Measurements from ENCODE around the gene SHANK2. TPM values are rescaled to one million over a fixed set of nuclear protein-coding genes. Genes with fewer than 3 reads are reported as not detected.

SHANK2 gene
- total RNA-seq, 1 donor from 2014 or later = 0.03 TPM

DNA sequence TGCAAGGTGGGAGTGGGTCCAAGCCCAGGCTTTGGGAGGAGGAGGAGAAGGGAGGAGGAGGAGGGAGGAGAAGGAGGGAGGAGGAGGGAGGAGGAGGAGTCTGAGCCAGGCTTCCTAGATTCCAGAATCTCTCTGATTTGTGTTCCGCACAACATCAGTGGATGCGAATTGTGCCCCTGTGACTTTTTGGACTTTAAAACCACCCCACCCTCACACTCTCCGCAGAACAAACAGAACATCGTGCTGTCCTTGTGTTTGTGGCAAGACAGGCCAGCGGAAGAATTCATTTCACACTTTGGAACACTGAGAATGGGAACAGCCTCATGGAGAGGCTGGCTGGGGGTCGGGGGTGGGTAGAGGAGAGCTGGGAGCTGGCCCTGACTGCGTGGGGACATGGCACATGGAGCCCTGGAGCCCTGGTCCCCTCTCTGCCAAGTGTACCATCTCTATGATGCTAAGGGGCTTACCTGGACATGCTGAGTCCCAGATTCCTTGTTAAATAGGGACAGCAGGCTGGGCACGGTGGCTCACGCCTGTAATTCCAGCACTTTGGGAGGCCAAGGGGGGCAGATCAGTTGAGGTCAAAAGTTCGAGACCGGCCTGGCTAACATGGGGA lies 16.4 kb upstream of the SHANK2 start:
- H3K9me3 Mint-ChIP-seq (ENCODE audit: unreplicated experiment) = peaks cover 5% of the 10 kb centered on the region
- H3K27ac Mint-ChIP-seq (ENCODE audit: unreplicated experiment) = no peak overlapping the region
- no peaks in the 10 kb centered on the region for H3K36me3 Mint-ChIP-seq (ENCODE audit: unreplicated experiment)
- H3K27me3 Mint-ChIP-seq (ENCODE audit: unreplicated experiment) = peaks cover 30% of the 10 kb centered on the region
- no peak overlapping the region for H3K4me3 Mint-ChIP-seq (ENCODE audit: unreplicated experiment)
- DNase-seq (ENCODE audit: extremely low spot score, unreplicated experiment) = peak; percentile 66
- no peaks in the 10 kb centered on the region for H3K4me1 Mint-ChIP-seq (ENCODE audit: unreplicated experiment)
- TF ChIP-seq, protein P1, sequence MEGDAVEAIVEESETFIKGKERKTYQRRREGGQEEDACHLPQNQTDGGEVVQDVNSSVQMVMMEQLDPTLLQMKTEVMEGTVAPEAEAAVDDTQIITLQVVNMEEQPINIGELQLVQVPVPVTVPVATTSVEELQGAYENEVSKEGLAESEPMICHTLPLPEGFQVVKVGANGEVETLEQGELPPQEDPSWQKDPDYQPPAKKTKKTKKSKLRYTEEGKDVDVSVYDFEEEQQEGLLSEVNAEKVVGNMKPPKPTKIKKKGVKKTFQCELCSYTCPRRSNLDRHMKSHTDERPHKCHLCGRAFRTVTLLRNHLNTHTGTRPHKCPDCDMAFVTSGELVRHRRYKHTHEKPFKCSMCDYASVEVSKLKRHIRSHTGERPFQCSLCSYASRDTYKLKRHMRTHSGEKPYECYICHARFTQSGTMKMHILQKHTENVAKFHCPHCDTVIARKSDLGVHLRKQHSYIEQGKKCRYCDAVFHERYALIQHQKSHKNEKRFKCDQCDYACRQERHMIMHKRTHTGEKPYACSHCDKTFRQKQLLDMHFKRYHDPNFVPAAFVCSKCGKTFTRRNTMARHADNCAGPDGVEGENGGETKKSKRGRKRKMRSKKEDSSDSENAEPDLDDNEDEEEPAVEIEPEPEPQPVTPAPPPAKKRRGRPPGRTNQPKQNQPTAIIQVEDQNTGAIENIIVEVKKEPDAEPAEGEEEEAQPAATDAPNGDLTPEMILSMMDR (IDR thresholded peaks at IDR 0.05) = no peak

DNA sequence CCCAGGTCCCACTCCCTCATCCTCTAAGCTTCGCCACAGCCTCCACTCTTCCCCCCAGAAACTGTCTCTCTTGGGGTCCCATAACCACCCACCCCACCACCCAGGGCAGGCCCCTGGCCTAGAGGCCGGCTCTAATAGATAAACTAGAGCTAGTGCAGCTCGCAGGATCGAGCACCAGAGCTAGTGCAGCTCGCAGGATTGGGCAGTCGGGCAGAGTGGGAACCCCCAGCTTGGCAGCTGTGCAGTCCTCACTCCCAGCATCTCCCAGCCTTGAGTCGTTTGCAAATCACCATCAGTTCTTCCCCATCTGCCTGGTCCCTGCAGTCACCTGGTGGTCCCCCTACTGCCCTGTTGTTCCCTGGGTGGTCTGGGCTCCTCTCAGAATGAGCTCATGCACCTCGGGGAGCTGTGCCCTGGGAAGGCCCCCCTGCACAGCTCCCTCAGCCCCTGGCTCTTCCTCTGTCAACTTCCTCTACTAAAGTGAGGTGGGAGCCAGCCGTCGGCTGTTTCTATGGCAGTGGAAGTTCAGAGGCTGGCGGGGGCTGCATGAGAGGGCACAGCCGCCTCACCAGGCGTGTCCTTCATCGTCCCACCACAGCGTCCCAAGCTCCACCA lies 15.5 kb upstream of the SHANK2 start:
- TF ChIP-seq, protein P1 (IDR thresholded peaks at IDR 0.05) = no peak
- peak; percentile 79 for DNase-seq (ENCODE audit: extremely low spot score, unreplicated experiment)
- no peak overlapping the region for H3K27ac Mint-ChIP-seq (ENCODE audit: unreplicated experiment)
- no peaks in the 10 kb centered on the region for H3K9me3 Mint-ChIP-seq (ENCODE audit: unreplicated experiment)
- H3K36me3 Mint-ChIP-seq (ENCODE audit: unreplicated experiment) = no peaks in the 10 kb centered on the region
- H3K4me1 Mint-ChIP-seq (ENCODE audit: unreplicated experiment) = no peaks in the 10 kb centered on the region
- H3K4me3 Mint-ChIP-seq (ENCODE audit: unreplicated experiment) = no peak overlapping the region
- peaks cover 35% of the 10 kb centered on the region for H3K27me3 Mint-ChIP-seq (ENCODE audit: unreplicated experiment)

DNA sequence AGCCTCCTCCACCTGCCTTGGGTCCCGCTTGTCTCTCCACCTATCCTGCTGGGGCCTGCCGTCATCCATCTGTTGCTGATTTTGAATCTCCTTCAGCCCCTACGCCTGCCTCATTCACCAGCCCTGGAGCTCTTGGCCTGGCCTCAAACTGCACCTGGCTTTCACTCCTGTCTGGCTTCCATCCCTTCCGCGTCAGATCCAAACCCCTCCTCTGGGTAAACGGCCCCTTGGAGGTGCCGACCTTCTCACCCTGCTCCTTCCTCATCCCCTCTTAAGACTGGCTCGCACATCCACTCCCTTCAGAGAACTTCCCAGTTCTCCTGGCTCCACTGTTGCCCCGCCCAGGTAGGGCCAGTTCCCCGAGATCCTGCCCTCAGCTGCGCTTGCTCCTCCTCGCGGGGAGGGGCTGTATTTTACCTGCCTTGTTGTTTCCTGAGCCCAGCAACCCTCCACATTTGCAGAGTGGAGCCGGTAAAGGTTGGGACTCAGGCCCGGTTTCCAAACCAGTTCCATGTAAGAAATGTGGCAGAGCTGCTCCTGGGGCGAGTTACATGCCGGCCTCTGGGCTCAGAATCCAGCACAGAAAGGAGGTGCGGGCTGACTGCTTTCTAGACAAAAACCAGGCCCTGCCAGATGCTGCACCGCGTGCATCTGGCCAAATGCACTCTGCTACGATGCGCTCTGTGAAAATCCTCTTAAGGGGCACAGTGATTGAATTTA lies 13.9 kb upstream of the SHANK2 start:
- Mint-ChIP-seq H3K4me1 (ENCODE audit: unreplicated experiment) (no peaks in the 10 kb centered on the region), H3K27ac (ENCODE audit: unreplicated experiment) (no peak overlapping the region), H3K9me3 (ENCODE audit: unreplicated experiment) (no peaks in the 10 kb centered on the region), H3K36me3 (ENCODE audit: unreplicated experiment) (no peaks in the 10 kb centered on the region), H3K4me3 (ENCODE audit: unreplicated experiment) (no peak overlapping the region), H3K27me3 (ENCODE audit: unreplicated experiment) (peaks cover 41% of the 10 kb centered on the region)
- DNase-seq (ENCODE audit: extremely low spot score, unreplicated experiment) = no peak
- TF ChIP-seq, protein P1 (IDR thresholded peaks at IDR 0.05) = no peak

DNA sequence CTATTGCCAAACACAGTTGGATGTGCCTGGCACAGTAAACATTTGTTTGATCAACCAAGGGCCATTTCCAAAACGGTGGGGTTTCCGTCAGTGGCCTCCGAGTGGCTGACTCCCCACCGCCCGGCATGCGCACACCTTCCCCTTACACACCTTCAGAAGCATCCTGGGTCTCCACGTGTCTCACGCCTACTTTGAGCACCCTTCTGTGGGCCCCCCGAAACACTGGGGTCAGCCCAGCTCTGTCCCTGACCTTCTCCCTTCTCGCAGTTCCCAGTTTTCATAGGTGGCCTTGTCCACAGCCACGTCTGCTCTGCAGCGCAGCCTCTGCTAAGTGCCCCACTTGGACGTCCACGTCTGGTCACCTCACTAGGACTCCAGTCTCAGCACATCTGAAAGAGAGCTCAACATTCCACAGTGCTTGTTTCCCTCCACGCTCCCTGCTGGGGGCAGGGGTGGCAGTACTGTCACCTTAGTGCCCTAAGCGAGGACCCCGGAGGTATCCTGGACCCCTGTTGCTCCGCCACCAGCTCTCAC lies 13.2 kb upstream of the SHANK2 start:
- TF ChIP-seq, protein P1 (IDR thresholded peaks at IDR 0.05) = no peak
- Mint-ChIP-seq H3K36me3 (ENCODE audit: unreplicated experiment) (no peaks in the 10 kb centered on the region), H3K4me3 (ENCODE audit: unreplicated experiment) (no peak overlapping the region), H3K9me3 (ENCODE audit: unreplicated experiment) (no peaks in the 10 kb centered on the region), H3K27me3 (ENCODE audit: unreplicated experiment) (peaks cover 46% of the 10 kb centered on the region), H3K4me1 (ENCODE audit: unreplicated experiment) (no peaks in the 10 kb centered on the region), H3K27ac (ENCODE audit: unreplicated experiment) (no peak overlapping the region)
- DNase-seq (ENCODE audit: extremely low spot score, unreplicated experiment) = no peak

DNA sequence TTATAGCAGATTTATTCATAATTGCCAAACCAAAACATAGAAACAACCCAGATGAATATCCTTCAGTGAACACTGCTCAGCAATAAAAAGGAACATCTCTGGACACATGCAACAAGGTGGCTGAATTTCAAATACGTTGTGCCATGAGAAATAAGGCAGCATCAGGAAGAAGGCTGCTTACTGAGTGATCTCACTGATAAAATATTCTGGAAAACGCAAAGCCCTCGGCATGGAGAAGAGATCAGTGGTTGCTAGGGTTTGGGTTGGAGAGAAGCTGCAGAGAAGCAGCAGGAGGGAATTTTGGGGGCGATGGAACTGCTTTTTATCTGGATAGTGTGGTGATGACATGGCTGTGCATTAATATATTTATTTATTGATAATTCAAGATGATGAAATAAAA lies 11.0 kb upstream of the SHANK2 start:
- no peak overlapping the region for H3K4me3 Mint-ChIP-seq (ENCODE audit: unreplicated experiment)

More for the DNA sequence above, 11.0 kb upstream of the SHANK2 start:
- TF ChIP-seq, protein P1 (IDR thresholded peaks at IDR 0.05) = no peak
- peaks cover 3% of the 10 kb centered on the region for H3K9me3 Mint-ChIP-seq (ENCODE audit: unreplicated experiment)
- no peak for DNase-seq (ENCODE audit: extremely low spot score, unreplicated experiment)
- H3K27me3 Mint-ChIP-seq (ENCODE audit: unreplicated experiment) = peaks cover 46% of the 10 kb centered on the region
- no peaks in the 10 kb centered on the region for H3K36me3 Mint-ChIP-seq (ENCODE audit: unreplicated experiment)
- no peak overlapping the region for H3K27ac Mint-ChIP-seq (ENCODE audit: unreplicated experiment)
- H3K4me1 Mint-ChIP-seq (ENCODE audit: unreplicated experiment) = no peaks in the 10 kb centered on the region
